Hematopoietic multipotent progenitor cell treated with erythropoietin and hydrocortisone succinate and interleukin-3 and kit ligand, for 6 days (in vitro differentiated cells): ENCODE results near the gene GPANK1.
"Not testable (repeated sequence)": the region's sequence is repeated elsewhere in the genome, so short reads cannot be mapped to it uniquely, and the experiment has no call there.

Source experiments
- DNase-seq: peaks from one replicate; pipeline ENCODE4 v3.0.0-alpha.2; 2015

GPANK1 gene

DNA sequence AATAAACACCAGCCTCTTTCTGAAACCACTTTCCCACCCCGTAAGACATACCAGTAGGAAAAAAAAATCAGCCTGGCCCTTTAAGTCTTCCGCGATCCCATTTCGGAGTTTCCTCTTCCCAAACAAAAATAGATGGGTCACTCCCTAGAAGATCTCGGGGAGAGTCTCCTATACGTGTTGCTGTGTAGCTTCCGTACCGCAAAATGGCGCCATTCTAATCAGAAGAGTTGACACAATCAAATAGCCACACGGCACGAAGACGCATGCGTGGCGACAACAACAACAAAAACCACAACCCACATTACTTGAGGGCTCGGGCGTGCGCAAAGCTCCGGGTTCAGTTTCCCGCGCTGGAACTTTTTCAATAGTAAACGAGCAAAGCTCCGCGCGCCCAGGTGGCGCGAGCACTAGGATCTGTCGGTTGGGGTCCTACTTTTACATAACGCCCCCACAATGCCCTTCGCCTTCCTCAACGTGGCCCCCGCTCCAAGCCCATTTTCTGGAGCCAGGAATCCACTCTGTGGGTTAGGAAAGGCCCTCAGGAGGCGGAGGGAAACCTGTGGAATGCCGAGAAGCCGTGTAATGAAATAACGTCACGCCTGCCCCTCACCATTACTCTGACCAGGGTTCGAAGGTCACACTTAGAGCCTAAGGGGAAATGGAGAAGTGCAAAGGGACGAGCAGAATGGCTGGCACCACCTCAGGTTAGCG is at the start of gene GPANK1:
Gene GPANK1 (minus strand): TSS at position 208 of the 711 bp plus-strand sequence. CDS start 519 bp downstream, outside the sequence.
- peak; percentile 99 for DNase-seq

DNA sequence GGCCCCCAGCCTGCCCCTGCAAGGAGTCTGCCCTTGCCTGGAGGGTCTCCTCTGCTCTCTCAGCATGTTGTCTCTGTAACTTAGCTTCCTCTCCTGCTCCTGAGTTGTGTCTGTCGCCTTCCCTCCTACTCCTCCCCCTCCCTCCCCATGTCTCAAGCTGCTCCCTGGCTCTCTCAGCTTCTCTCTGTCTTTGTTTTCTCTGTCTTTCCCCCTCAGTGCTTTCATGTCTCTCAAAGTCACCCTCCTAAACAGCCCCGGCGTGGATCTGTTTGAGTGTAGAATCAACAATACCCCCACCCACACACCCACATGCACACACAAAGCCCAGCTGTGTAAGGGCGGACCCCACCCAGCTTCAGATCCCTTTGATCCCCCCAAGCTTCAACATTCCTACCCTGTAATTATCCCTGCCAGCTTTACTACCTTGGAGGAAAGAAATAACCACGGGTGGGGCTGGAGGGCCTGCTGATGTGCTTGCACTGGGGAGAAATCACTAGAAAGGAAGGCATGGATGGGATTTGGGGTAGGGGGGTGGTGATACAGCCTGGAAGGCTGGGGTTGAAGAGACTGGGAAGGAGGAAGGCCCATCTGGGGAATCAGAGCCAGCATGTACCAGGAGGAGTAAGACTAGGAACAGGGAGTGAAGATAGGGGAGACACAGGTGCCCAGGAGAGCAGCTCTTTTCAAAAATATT is 49.3 kb upstream of the GPANK1 start:
- no peak for DNase-seq

- no peak for DNase-seq
Observed at GRCh38 chr6:31713465-31713864, 48.7 kb upstream of the GPANK1 start.

DNA sequence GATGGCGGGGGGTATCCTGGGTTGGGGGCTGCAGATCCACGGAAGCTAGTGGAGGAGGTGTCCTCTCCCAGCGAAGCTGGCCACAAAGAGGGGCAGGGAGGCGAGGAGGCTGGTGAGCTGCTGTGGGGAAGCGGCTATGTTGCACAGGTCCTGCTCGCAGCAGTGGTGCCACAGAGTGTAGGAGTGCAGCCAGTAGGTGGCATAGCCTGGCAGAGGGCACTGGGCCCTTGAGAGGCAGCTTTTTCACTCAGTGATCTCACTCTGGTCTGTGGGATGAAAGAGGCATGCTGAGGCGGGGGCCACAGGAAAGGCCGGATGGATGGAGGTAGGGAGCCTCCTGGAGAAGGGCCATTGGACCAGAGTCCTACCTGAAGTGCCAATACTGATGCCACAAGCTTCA is 47.5 kb upstream of the GPANK1 start:
- DNase-seq = peak; percentile 76

DNA sequence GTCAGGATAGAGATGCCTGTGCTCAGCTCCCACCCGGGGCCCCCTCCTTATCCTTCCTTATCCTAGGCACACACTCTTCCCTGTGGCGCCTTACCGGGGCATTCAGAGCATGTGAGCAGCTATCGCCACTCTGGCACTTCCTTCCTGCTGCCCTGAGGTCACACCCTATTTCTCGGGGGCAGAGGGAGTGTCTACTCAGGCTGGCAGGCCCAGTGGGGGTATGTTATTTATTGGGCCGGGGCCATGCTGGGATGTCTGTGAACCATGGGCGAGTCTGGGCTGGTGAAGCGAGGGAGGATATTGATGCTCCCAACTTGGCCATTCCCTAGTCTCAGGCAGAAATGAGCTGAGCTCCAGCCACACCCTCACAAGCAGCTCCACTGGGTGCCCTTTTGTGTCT is 46.4 kb upstream of the GPANK1 start:
- peak; percentile 92 for DNase-seq

DNA sequence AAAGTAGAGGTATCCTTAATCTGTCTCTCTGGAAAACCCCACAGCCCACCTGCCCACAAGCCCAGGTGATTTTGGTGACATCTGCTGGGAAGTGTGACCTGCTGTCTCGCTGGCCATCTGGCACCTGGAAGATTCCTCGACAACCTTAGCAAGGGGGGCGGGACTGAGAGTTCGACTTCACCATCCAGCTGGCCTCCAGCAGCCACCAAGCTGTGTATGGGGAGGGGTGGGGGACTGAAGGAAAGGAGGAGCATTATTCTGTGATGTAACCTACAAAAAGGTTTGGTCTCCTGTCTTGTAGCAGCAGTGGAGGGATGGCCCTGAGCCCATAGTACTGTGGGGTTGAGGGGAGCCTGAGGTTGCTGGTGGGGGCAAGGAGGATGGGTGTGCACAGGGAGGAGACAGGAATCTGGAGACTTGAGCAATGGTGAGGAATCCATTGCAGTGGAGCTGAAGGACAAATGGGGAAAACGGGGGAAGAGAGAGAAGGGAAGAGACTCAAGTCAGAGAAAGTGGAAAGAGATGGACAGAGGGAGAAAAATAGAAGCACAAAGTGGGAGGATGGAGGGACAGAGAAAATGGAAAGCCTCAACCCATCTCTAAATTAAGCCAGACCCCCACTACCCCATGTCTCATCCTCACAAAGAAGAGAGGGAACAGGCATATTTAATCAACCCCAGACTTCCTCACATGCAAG is 45.9 kb upstream of the GPANK1 start:
- peak; percentile 43 for DNase-seq

DNA sequence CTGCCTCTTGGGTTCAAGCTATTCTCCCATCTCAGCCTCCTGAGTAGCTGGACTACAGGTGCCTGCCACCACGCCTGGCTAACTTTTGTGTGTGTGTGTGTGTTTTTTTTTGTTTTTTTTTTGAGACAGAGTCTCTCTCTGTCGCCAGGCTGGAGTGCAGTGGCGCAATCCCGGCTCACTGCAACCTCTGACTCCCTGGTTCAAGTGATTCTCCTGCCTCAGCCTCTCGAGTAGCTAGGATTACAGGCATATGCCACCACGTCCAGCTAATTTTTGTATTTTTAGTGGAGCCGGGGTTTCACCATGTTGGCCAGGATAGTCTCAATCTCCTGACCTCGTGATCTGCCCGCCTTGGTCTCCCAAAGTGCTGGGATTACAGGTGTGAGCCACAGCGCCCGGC is 44.4 kb upstream of the GPANK1 start:
- DNase-seq = not testable (repeated sequence)

DNA sequence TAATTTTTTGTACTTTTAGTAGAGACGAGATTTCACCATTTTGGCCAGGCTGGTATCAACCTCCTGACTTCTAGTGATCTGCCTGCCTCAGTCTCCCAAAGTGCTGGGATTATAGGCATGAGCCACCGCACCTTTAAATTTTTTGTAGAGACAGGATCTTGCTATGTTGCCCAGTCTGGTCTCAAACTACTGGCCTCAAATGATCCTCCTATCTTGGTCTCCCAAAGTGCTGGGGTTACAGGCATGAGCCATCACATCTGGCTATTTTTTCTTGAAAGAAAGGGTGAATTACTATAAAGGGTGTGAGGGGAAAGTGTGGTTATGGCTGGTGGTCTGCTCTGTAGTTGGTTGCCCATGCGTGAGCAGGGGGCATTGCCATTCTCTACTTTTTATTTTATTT is 43.4 kb upstream of the GPANK1 start:
- no peak for DNase-seq

DNA sequence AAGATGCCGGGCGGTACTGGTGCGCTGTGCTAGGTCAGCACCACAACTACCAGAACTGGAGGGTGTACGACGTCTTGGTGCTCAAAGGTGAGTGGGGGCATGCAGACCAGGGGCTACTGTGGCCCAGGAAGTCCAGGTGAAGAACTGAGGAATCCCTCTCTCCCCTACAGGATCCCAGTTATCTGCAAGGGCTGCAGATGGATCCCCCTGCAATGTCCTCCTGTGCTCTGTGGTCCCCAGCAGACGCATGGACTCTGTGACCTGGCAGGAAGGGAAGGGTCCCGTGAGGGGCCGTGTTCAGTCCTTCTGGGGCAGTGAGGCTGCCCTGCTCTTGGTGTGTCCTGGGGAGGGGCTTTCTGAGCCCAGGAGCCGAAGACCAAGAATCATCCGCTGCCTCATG is 42.9 kb upstream of the GPANK1 start:
- DNase-seq = no peak

DNA sequence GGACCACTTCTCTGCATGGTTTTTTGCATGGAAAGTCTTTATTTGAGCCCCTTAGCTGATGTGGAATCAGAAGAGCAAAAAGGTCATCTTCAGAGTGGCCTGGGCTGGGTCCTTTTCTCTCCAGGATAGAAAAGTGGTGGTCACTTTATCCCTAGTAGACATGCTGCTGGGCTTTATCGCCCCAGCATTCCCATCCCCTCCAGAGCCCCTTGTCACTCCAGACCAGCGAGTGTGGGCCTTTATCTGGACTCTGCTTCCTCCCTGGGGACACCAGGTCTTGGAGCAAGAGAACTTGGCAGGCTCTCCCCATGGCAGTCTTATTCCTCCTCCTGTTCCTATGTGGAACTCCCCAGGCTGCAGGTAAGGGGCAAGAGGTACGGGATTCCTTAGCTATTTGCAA is 41.8 kb upstream of the GPANK1 start, which contains the start of gene LY6G6F:
Gene LY6G6F (plus strand): TSS at position 268 of the 400 bp plus-strand sequence. CDS start 41 bp downstream, at position 309.
- no peak for DNase-seq

GRCh38 chr6:31705931-31706330 is 41.1 kb upstream of the GPANK1 start:
- DNase-seq = no peak

GRCh38 chr6:31702819-31703716 is 38.3 kb upstream of the GPANK1 start, which contains the start of gene ABHD16A:
Gene ABHD16A (minus strand): TSS chr6:31703324. CDS start chr6:31703281, 43 bp downstream.
- DNase-seq = peak; percentile 99

- DNase-seq = no peak
Observed at GRCh38 chr6:31702405-31702818, 37.6 kb upstream of the GPANK1 start.

GRCh38 chr6:31701666-31702404 is 37.0 kb upstream of the GPANK1 start:
- DNase-seq = peak; percentile 56

- no peak for DNase-seq
Observed at GRCh38 chr6:31700740-31701401, 36.1 kb upstream of the GPANK1 start.

- DNase-seq = no peak
Observed at GRCh38 chr6:31697555-31697954, 32.8 kb upstream of the GPANK1 start.

- no peak for DNase-seq
Observed at GRCh38 chr6:31693535-31693934, 28.7 kb upstream of the GPANK1 start.

GRCh38 chr6:31692886-31693285 is 28.1 kb upstream of the GPANK1 start:
- DNase-seq = no peak

DNA sequence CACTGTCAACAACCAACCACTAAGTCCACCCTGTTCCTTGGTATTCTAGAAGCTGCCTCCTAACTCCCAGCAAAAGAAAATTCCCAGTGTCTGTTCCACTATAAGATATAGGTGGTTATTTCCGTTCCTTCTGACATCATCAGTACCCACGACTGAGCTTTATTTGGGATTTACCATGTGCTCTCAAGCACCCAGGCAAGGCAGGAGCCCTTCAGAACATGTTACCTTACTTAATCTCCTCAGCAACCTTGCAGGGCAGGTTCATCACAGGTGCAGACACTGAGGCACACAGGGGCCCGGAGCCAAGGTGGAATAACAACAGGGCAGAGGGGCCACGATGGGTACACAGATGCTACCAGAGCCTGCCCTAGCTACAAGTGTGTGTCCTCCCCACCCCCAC is 27.6 kb upstream of the GPANK1 start:
- DNase-seq = no peak

DNA sequence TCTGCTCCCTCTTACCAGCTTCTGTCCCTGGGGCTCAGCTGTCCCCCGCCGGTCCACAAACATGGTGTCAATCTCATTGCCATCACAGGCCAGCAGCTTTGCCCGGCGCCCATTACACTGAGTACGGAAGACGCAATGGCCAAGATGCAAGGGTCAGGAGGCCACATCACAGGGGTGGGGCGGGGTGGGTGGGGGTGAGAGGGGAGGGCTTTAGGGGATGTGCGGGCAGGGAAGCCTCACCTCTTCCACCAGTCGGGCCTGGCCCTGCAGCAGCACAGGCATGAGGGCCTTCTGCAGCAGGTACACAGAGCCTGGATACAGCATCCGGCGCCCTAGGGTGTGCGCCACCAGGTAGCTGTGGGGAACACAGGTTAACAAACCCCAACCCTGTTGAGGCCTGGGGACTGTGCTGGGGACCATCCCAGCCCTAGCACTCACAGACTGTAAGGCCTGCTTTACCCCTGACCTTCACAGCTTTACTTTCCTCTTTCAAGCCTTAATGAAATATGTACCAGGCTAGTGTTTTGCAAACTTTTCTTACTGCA is 26.8 kb upstream of the GPANK1 start:
- no peak for DNase-seq

- DNase-seq = no peak
Observed at GRCh38 chr6:31691078-31691463, 26.3 kb upstream of the GPANK1 start.
